Liver (tissue), 9 donors: Measurements from ENCODE around the gene EML6. TPM values are rescaled to one million over a fixed set of nuclear protein-coding genes. Genes with fewer than 3 reads are reported as not detected.

Experiments
- DNase-seq: peaks from one replicate; pipeline ENCODE4 v3.0.0-alpha.2; 2017; ENCODE audit warnings: low spot score
- H3K27ac ChIP-seq, 2 donors: one replicate each; pipeline ENCODE4 v1.7.0; 2013; ENCODE audit warnings: inconsistent platforms in 2 of 2, low read length in 2 of 2, control low read depth in 1 of 2, low read depth in 1 of 2, mild to moderate bottlenecking in 1 of 2
- H3K27me3 ChIP-seq, 4 donors: one replicate each; pipeline versions ENCODE4 v1.6.1 to v1.7.0; 2013; ENCODE audit warnings: low read length in 3 of 4, inconsistent platforms in 1 of 4, mild to moderate bottlenecking in 1 of 4, moderate library complexity in 1 of 4; ENCODE audit not compliant: control insufficient read depth in 4 of 4, insufficient read depth in 4 of 4
- H3K36me3 ChIP-seq, 4 donors: one replicate each; pipeline versions ENCODE4 v1.6.1 to v1.7.0; 2013; ENCODE audit warnings: low read length in 3 of 4, mild to moderate bottlenecking in 3 of 4, low read depth in 1 of 4, moderate library complexity in 1 of 4; ENCODE audit not compliant: control insufficient read depth in 4 of 4, insufficient read depth in 3 of 4
- H3K4me1 ChIP-seq, 4 donors: one replicate each; pipeline versions ENCODE4 v1.6.1 to v1.7.0; 2013; ENCODE audit warnings: low read length in 3 of 4, mild to moderate bottlenecking in 3 of 4, moderate library complexity in 1 of 4; ENCODE audit not compliant: control insufficient read depth in 4 of 4, insufficient read depth in 4 of 4
- H3K4me3 ChIP-seq, 3 donors: one replicate each; pipeline versions ENCODE4 v1.6.1 to v1.7.0; 2013; ENCODE audit warnings: low read length in 3 of 3, control low read depth in 1 of 3, low read depth in 1 of 3, mild to moderate bottlenecking in 1 of 3
- H3K9ac ChIP-seq, 2 donors: one replicate each; pipeline ENCODE4 v1.7.0; 2013; ENCODE audit warnings: low read length in 2 of 2, mild to moderate bottlenecking in 2 of 2, moderate library complexity in 2 of 2, control low read depth in 1 of 2, low read depth in 1 of 2
- H3K9me3 ChIP-seq, 4 donors: one replicate each; pipeline versions ENCODE4 v1.6.1 to v1.7.0; 2013; ENCODE audit warnings: low read length in 3 of 4; ENCODE audit not compliant: control insufficient read depth in 4 of 4
- ATF3 ChIP-seq: IDR thresholded peaks from 2 replicates; pipeline ENCODE4 v1.6.1; 2016; ENCODE audit warnings: antibody characterized with exemption
- CTCF ChIP-seq: fragments of 150-350 bp; IDR thresholded peaks from 2 replicates; pipeline ENCODE4 v1.5.1; 2017; ENCODE audit warnings: improper control_type of control experiment, low read depth, low read length; ENCODE audit not compliant: missing input control
- EGR1 ChIP-seq, 2 donors: IDR thresholded peaks; 2 replicates each; pipeline ENCODE4 v1.6.1; 2016 to 2018; ENCODE audit warnings: antibody characterized with exemption in 2 of 2, low read depth in 2 of 2
- FOXA1 ChIP-seq: IDR thresholded peaks from 2 replicates; pipeline ENCODE4 v1.6.1; 2016; ENCODE audit warnings: antibody characterized with exemption
- FOXA2 ChIP-seq: IDR thresholded peaks from 2 replicates; pipeline ENCODE4 v1.6.1; 2016; ENCODE audit warnings: antibody characterized with exemption
- GABPA ChIP-seq, 2 donors: IDR thresholded peaks in 1 of 2; conservative IDR thresholded peaks in 1 of 2; 2 replicates each; pipeline ENCODE4 v1.6.1; 2016; ENCODE audit warnings: antibody characterized with exemption in 2 of 2, mild to moderate bottlenecking in 1 of 2, moderate library complexity in 1 of 2
- HNF4A ChIP-seq, 2 donors: conservative IDR thresholded peaks; 2 replicates each; pipeline ENCODE4 v1.6.1; 2016; ENCODE audit warnings: antibody characterized with exemption in 2 of 2, mild to moderate bottlenecking in 2 of 2
- HNF4G ChIP-seq: IDR thresholded peaks from 2 replicates; pipeline ENCODE4 v1.6.1; 2016; ENCODE audit warnings: antibody characterized with exemption
- JUND ChIP-seq, 2 donors: IDR thresholded peaks; 2 replicates each; pipeline ENCODE4 v1.6.1; 2016; ENCODE audit warnings: antibody characterized with exemption in 2 of 2
- MAX ChIP-seq: IDR thresholded peaks from 2 replicates; pipeline ENCODE4 v1.6.1; 2016; ENCODE audit warnings: antibody characterized with exemption
- NR2F2 ChIP-seq: IDR thresholded peaks from 2 replicates; pipeline ENCODE4 v1.6.1; 2016; ENCODE audit warnings: antibody characterized with exemption
- RXRA ChIP-seq, 2 donors: IDR thresholded peaks; 2 replicates each; pipeline ENCODE4 v1.6.1; 2017 to 2018; ENCODE audit warnings: antibody characterized with exemption in 2 of 2, mild to moderate bottlenecking in 1 of 2
- SP1 ChIP-seq: IDR thresholded peaks from 2 replicates; pipeline ENCODE4 v1.6.1; 2018; ENCODE audit warnings: antibody characterized with exemption, mild to moderate bottlenecking
- TAF1 ChIP-seq: conservative IDR thresholded peaks from 2 replicates; pipeline ENCODE4 v1.6.1; 2016; ENCODE audit warnings: antibody characterized with exemption, mild to moderate bottlenecking
- YY1 ChIP-seq: IDR thresholded peaks from 2 replicates; pipeline ENCODE4 v1.6.1; 2016; ENCODE audit warnings: antibody characterized with exemption, mild to moderate bottlenecking
- ZBTB33 ChIP-seq: IDR thresholded peaks from 2 replicates; pipeline ENCODE4 v1.6.1; 2016; ENCODE audit warnings: antibody characterized with exemption
- WGBS: extraction: QIAGEN DNeasy Blood & Tissue Kit; methylation state at CpG from one replicate; pipeline ENCODE4 v1.1.7; 2013; 5-methylcytosine and 5-hydroxymethylcytosine counted together
- polyA plus RNA-seq, 2 donors: library from polyadenylated mRNA; stranded (reverse) in 1 of 2; unstranded in 1 of 2; fragments of 200-250 nt in 1 of 2; fragments of >200 nt in 1 of 2; fragmentation: Nextera tagmentation in 1 of 2; extraction: Ambion mirVana in 1 of 2; gene quantifications; one replicate each; pipeline versions ENCODE4 v1.2.1 to v1.2.3, GENCODE V29; 2013 to 2015
- total RNA-seq, 2 donors: library from RNA; depleted of rRNA; stranded (reverse); fragments of >200 nt; gene quantifications; one replicate each; pipeline ENCODE4 v1.2.3, GENCODE V29; 2014
- TF ChIP-seq, protein P1 (sequence below): IDR thresholded peaks from 2 replicates; pipeline ENCODE4 v1.6.1; 2016; ENCODE audit warnings: antibody characterized with exemption, mild to moderate bottlenecking
- donor health status: healthy.
- donor health status: healthy.
- donor health status: healthy.
- donor health status: healthy.
- donor health status: healthy.

EML6 gene
- total and polyA plus RNA-seq, 4 donors: 0.33 to 3.0 (median 1.4) TPM

GRCh38 chr2:54678719-54679118 lies 44.7 kb upstream of the EML6 start:
- Histone ChIP-seq H3K4me1 (peaks cover 0 to 13% (median 8%) of the 10 kb centered on the region in 4 donors), H3K9me3 (no peaks in the 10 kb centered on the region), H3K9ac (no peak overlapping the region), H3K27ac (no peak overlapping the region), H3K27me3 (no peaks in the 10 kb centered on the region), H3K36me3 (no peaks in the 10 kb centered on the region), H3K4me3 (no peak overlapping the region)
- no peak for DNase-seq
- 89% methylated on average over 3 of the region's 3 CpGs for WGBS
- no peak for TF ChIP-seq MAX
- no peak for TF ChIP-seq FOXA2
- no peak for TF ChIP-seq ATF3
- no peak for TF ChIP-seq TAF1
- no peak for TF ChIP-seq HNF4A (conservative IDR thresholded peaks at IDR 0.05)
- TF ChIP-seq FOXA1: no peak
- TF ChIP-seq EGR1 (IDR thresholded peaks at IDR 0.05; ENCODE audit: low read depth in 2 of 2): no peak
- TF ChIP-seq, protein P1, sequence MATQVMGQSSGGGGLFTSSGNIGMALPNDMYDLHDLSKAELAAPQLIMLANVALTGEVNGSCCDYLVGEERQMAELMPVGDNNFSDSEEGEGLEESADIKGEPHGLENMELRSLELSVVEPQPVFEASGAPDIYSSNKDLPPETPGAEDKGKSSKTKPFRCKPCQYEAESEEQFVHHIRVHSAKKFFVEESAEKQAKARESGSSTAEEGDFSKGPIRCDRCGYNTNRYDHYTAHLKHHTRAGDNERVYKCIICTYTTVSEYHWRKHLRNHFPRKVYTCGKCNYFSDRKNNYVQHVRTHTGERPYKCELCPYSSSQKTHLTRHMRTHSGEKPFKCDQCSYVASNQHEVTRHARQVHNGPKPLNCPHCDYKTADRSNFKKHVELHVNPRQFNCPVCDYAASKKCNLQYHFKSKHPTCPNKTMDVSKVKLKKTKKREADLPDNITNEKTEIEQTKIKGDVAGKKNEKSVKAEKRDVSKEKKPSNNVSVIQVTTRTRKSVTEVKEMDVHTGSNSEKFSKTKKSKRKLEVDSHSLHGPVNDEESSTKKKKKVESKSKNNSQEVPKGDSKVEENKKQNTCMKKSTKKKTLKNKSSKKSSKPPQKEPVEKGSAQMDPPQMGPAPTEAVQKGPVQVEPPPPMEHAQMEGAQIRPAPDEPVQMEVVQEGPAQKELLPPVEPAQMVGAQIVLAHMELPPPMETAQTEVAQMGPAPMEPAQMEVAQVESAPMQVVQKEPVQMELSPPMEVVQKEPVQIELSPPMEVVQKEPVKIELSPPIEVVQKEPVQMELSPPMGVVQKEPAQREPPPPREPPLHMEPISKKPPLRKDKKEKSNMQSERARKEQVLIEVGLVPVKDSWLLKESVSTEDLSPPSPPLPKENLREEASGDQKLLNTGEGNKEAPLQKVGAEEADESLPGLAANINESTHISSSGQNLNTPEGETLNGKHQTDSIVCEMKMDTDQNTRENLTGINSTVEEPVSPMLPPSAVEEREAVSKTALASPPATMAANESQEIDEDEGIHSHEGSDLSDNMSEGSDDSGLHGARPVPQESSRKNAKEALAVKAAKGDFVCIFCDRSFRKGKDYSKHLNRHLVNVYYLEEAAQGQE: no peak
- no peak for TF ChIP-seq JUND (IDR thresholded peaks at IDR 0.05)
- no peak for TF ChIP-seq SP1
- TF ChIP-seq YY1: no peak
- no peak for TF ChIP-seq RXRA (IDR thresholded peaks at IDR 0.05)
- TF ChIP-seq GABPA (IDR thresholded peaks at IDR 0.05 in 1 of 2, conservative IDR thresholded peaks at IDR 0.05 in 1 of 2): no peak
- no peak for TF ChIP-seq NR2F2
- no peak for TF ChIP-seq HNF4G
- TF ChIP-seq CTCF: no peak
- no peak for TF ChIP-seq ZBTB33
